Mesenteric fat pad (tissue), 1 donor: ENCODE results near the gene KRTAP10-2. TPM values are rescaled to one million over a fixed set of nuclear protein-coding genes. Genes with fewer than 3 reads are reported as not detected.
"Not testable (repeated sequence)": the region's sequence is repeated elsewhere in the genome, so short reads cannot be mapped to it uniquely, and the experiment has no call there.

Source experiments
- DNase-seq: peaks from one replicate; pipeline ENCODE4 v3.0.0-alpha.2; 2020; ENCODE audit warnings: low spot score
- long read RNA-seq: library from polyadenylated mRNA; unstranded; transcript quantifications from one replicate; pipeline ENCODE4 v2.0.0, GENCODE V29; 2020
- total RNA-seq: library from RNA; stranded (reverse); fragmentation: NEBNext Ultra II Directional; extraction: Animal tissue kit (Norgen Biotek cat#: 25700); gene quantifications from one replicate; pipeline ENCODE4 v1.2.1, GENCODE V29; 2021
- donor health status: DM: yes; HTN: yes; CAD: no.

KRTAP10-2 gene
- total RNA-seq, result not detected
- long read RNA-seq, result 0 reads

- DNase-seq, result peak; percentile 83
These were observed at the start of gene KRTAP10-2 for GRCh38 chr21:44551340-44551961. KRTAP10-2 (minus strand) TSS chr21:44551505; CDS start chr21:44551458, 47 bp downstream.

GRCh38 chr21:44601091-44601490, 49.8 kb upstream of the KRTAP10-2 start:
- DNase-seq, result not testable (repeated sequence)

- DNase-seq, result not testable (repeated sequence)
These were observed 49.0 kb upstream of the KRTAP10-2 start, which contains the start of gene KRTAP10-7 for GRCh38 chr21:44600118-44600978. KRTAP10-7 (plus strand) TSS chr21:44600597; CDS start chr21:44600622, 25 bp downstream.

GRCh38 chr21:44599264-44600029, 48.1 kb upstream of the KRTAP10-2 start:
- DNase-seq, result no peak

- no peak for DNase-seq
These were observed 46.8 kb upstream of the KRTAP10-2 start for GRCh38 chr21:44598061-44598460.

GRCh38 chr21:44596068-44596725, 44.9 kb upstream of the KRTAP10-2 start:
- no peak for DNase-seq

- no peak for DNase-seq
These were observed 44.2 kb upstream of the KRTAP10-2 start for GRCh38 chr21:44595524-44595923.

- no peak for DNase-seq
These were observed 43.2 kb upstream of the KRTAP10-2 start for GRCh38 chr21:44594406-44594916.

- DNase-seq, result no peak
These were observed 42.5 kb upstream of the KRTAP10-2 start for GRCh38 chr21:44593598-44594405.

- peak; percentile 89 for DNase-seq
These were observed 41.4 kb upstream of the KRTAP10-2 start, which contains the start of gene KRTAP10-6 for GRCh38 chr21:44592446-44593311. KRTAP10-6 (minus strand) TSS chr21:44592505; CDS start chr21:44592484, 21 bp downstream.

- DNase-seq, result not testable (repeated sequence)
These were observed 40.5 kb upstream of the KRTAP10-2 start for GRCh38 chr21:44591801-44592130.

- not testable (repeated sequence) for DNase-seq
These were observed 39.8 kb upstream of the KRTAP10-2 start for GRCh38 chr21:44590897-44591800.

- DNase-seq, result no peak
These were observed 39.0 kb upstream of the KRTAP10-2 start for GRCh38 chr21:44590311-44590721.

- DNase-seq, result no peak
These were observed 38.4 kb upstream of the KRTAP10-2 start for GRCh38 chr21:44589586-44590305.

- DNase-seq, result no peak
These were observed 37.8 kb upstream of the KRTAP10-2 start for GRCh38 chr21:44589094-44589493.

- no peak for DNase-seq
These were observed 34.6 kb upstream of the KRTAP10-2 start for GRCh38 chr21:44585892-44586291.

GRCh38 chr21:44583800-44584147, 32.5 kb upstream of the KRTAP10-2 start:
- DNase-seq, result no peak
